ENCODE measurements around the gene ACACB.

Gene ACACB

GRCh38 chr12:109191621-109192250 is 75.3 kb downstream of the ACACB start:
- Histone ChIP-seq H3K27ac (ENCODE audit: low read depth, low read length, poor library complexity, severe bottlenecking) (no peak overlapping the region), H3K27me3 (ENCODE audit: insufficient read depth, low read length) (no peaks in the 10 kb centered on the region), H3K4me1 (ENCODE audit: insufficient read depth, low read length, severe bottlenecking) (no peaks in the 10 kb centered on the region), H4K20me1 (ENCODE audit: insufficient read depth, low read length) (no peaks in the 10 kb centered on the region), H3K36me3 (ENCODE audit: insufficient read depth, low read length) (no peaks in the 10 kb centered on the region; the same call in 1 of the 2 replicates), H3K79me2 (ENCODE audit: insufficient read depth, low read length) (no peaks in the 10 kb centered on the region), H3K4me3 (ENCODE audit: low read depth, low read length, poor library complexity, severe bottlenecking) (no peak overlapping the region), H3K9me3 (ENCODE audit: low read length) (no peaks in the 10 kb centered on the region), H3K4me2 (ENCODE audit: low read length) (no peak overlapping the region), H3K9ac (ENCODE audit: low read length) (no peak overlapping the region), H2AFZ (ENCODE audit: low read length) (no peak overlapping the region), H3F3A (ENCODE audit: insufficient read depth, low read length) (no peaks in the 10 kb centered on the region), H3K9me2 (ENCODE audit: low read depth, low read length) (no peaks in the 10 kb centered on the region)
- no peak for TF ChIP-seq EZH2 (IDR thresholded peaks at IDR 0.05; ENCODE audit: borderline replicate concordance, low read length)
- TF ChIP-seq CTCF (IDR thresholded peaks at IDR 0.05; ENCODE audit: low read length) = no peak

GRCh38 chr12:109192358-109192757 is 76.0 kb downstream of the ACACB start:
- Histone ChIP-seq H3K36me3 (ENCODE audit: insufficient read depth, low read length) (no peaks in the 10 kb centered on the region; the same call in 1 of the 2 replicates), H3F3A (ENCODE audit: insufficient read depth, low read length) (no peaks in the 10 kb centered on the region), H3K9ac (ENCODE audit: low read length) (no peak overlapping the region), H3K4me2 (ENCODE audit: low read length) (no peak overlapping the region), H3K27me3 (ENCODE audit: insufficient read depth, low read length) (no peaks in the 10 kb centered on the region), H3K4me1 (ENCODE audit: insufficient read depth, low read length, severe bottlenecking) (no peaks in the 10 kb centered on the region), H3K9me2 (ENCODE audit: low read depth, low read length) (no peaks in the 10 kb centered on the region), H3K4me3 (ENCODE audit: low read depth, low read length, poor library complexity, severe bottlenecking) (no peak overlapping the region), H4K20me1 (ENCODE audit: insufficient read depth, low read length) (no peaks in the 10 kb centered on the region), H3K9me3 (ENCODE audit: low read length) (no peaks in the 10 kb centered on the region), H3K27ac (ENCODE audit: low read depth, low read length, poor library complexity, severe bottlenecking) (no peak overlapping the region), H2AFZ (ENCODE audit: low read length) (no peak overlapping the region), H3K79me2 (ENCODE audit: insufficient read depth, low read length) (no peaks in the 10 kb centered on the region)
- TF ChIP-seq CTCF (IDR thresholded peaks at IDR 0.05; ENCODE audit: low read length) (no peak), EZH2 (IDR thresholded peaks at IDR 0.05; ENCODE audit: borderline replicate concordance, low read length) (no peak)

- H3K27me3 ChIP-seq (ENCODE audit: insufficient read depth, low read length) = no peaks in the 10 kb centered on the region
- TF ChIP-seq CTCF (IDR thresholded peaks at IDR 0.05; ENCODE audit: low read length) (no peak), EZH2 (IDR thresholded peaks at IDR 0.05; ENCODE audit: borderline replicate concordance, low read length) (no peak)
- no peaks in the 10 kb centered on the region; the same call in 1 of the 2 replicates for H3K36me3 ChIP-seq (ENCODE audit: insufficient read depth, low read length)
- no peak overlapping the region for H2AFZ ChIP-seq (ENCODE audit: low read length)
- no peaks in the 10 kb centered on the region for H3K9me3 ChIP-seq (ENCODE audit: low read length)
- no peaks in the 10 kb centered on the region for H3K79me2 ChIP-seq (ENCODE audit: insufficient read depth, low read length)
- H3F3A ChIP-seq (ENCODE audit: insufficient read depth, low read length) = no peaks in the 10 kb centered on the region
- no peak overlapping the region for H3K27ac ChIP-seq (ENCODE audit: low read depth, low read length, poor library complexity, severe bottlenecking)
- H4K20me1 ChIP-seq (ENCODE audit: insufficient read depth, low read length) = no peaks in the 10 kb centered on the region
- no peaks in the 10 kb centered on the region for H3K9me2 ChIP-seq (ENCODE audit: low read depth, low read length)
- no peak overlapping the region for H3K4me3 ChIP-seq (ENCODE audit: low read depth, low read length, poor library complexity, severe bottlenecking)
- no peaks in the 10 kb centered on the region for H3K4me1 ChIP-seq (ENCODE audit: insufficient read depth, low read length, severe bottlenecking)
- no peak overlapping the region for H3K4me2 ChIP-seq (ENCODE audit: low read length)
- H3K9ac ChIP-seq (ENCODE audit: low read length) = no peak overlapping the region
Measured at GRCh38 chr12:109193896-109194295, 77.5 kb downstream of the ACACB start.

All from OCI-LY1 (cell line).